IMR-90 (cell line): ENCODE results near the gene CACYBP. TPM values are rescaled to one million over a fixed set of nuclear protein-coding genes. Genes with fewer than 3 reads are reported as not detected.

Experiments used
- ATAC-seq: fragments of 200-7000 bp; cut with Tn5 transposase; 2 replicates; pipeline ENCODE4 v1.9.1; 2020; ENCODE audit warnings: low read depth, mild to moderate bottlenecking, moderate library complexity
- BruUV-seq: library from RNA; stranded (reverse); fragments of 400-500 nt; replicated peaks from 2 replicates; lab custom pipeline; 2021; lab: Mats Ljungman, UMichigan
- CTCF ChIA-PET: fragments of 300-600 bp; formaldehyde crosslinking; extraction: SDS; loops from one replicate; lab custom pipeline; 2021; ENCODE audit warnings: antibody characterized with exemption; lab: Yijun Ruan, JAX
- POLR2A ChIA-PET: fragments of 300-600 bp; sonication (Branson Sonifier 250); formaldehyde crosslinking; loops from one replicate; lab custom pipeline; 2022; ENCODE audit warnings: antibody characterized with exemption; ENCODE audit not compliant: unreplicated experiment; lab: Charles Lee
- DNase-seq: peaks from one replicate; pipeline ENCODE4 v3.0.0; 2013
- H2AFZ ChIP-seq: replicated peaks from 2 replicates; pipeline ENCODE3; 2013; ENCODE audit warnings: low read length, mild to moderate bottlenecking; ENCODE audit not compliant: poor library complexity
- H2AK5ac ChIP-seq: 2 replicates; pipeline ENCODE4 v1.6.1; 2013; ENCODE audit warnings: low read depth, low read length, inconsistent platforms
- H2AK9ac ChIP-seq: replicated peaks from 2 replicates; pipeline ENCODE3; 2013; ENCODE audit warnings: mild to moderate bottlenecking, low read depth, low read length, moderate library complexity; ENCODE audit not compliant: poor library complexity
- H2BK120ac ChIP-seq: 2 replicates; pipeline ENCODE4 v1.6.1; 2013; ENCODE audit warnings: low read depth, low read length, inconsistent platforms
- H2BK15ac ChIP-seq: 3 replicates; pipeline ENCODE4 v1.6.1; 2013; ENCODE audit warnings: low read depth, low read length, inconsistent platforms
- H2BK20ac ChIP-seq: 2 replicates; pipeline ENCODE4 v1.6.1; 2013; ENCODE audit warnings: low read depth, mild to moderate bottlenecking, inconsistent platforms, low read length, moderate library complexity
- H2BK5ac ChIP-seq: 2 replicates; pipeline ENCODE4 v1.6.1; 2013; ENCODE audit warnings: mild to moderate bottlenecking, low read depth, low read length, inconsistent platforms; ENCODE audit not compliant: poor library complexity, severe bottlenecking
- H3K14ac ChIP-seq: replicated peaks from 2 replicates; pipeline ENCODE4 v1.6.1; 2013; ENCODE audit warnings: low read depth, low read length, inconsistent platforms
- H3K18ac ChIP-seq: 2 replicates; pipeline ENCODE4 v1.6.1; 2013; ENCODE audit warnings: low read depth, low read length, control low read depth
- H3K23ac ChIP-seq: 2 replicates; pipeline ENCODE4 v1.6.1; 2013; ENCODE audit warnings: low read depth, low read length, inconsistent platforms
- H3K27ac ChIP-seq: 2 replicates; pipeline ENCODE4 v1.5.1; 2013; ENCODE audit warnings: mild to moderate bottlenecking, control low read depth, low read length; ENCODE audit not compliant: insufficient read depth
- H3K27me3 ChIP-seq: 2 replicates; pipeline ENCODE4 v1.6.1; 2013; ENCODE audit warnings: low read length; ENCODE audit not compliant: control insufficient read depth, insufficient read depth
- H3K36me3 ChIP-seq: 2 replicates; pipeline ENCODE4 v1.6.1; 2013; ENCODE audit warnings: low read length, mixed read lengths; ENCODE audit not compliant: control insufficient read depth, insufficient read depth
- H3K4ac ChIP-seq: 2 replicates; pipeline ENCODE4 v1.6.1; 2013; ENCODE audit warnings: low read depth, low read length, inconsistent platforms
- H3K4me1 ChIP-seq: 2 replicates; pipeline ENCODE4 v1.6.1; 2013; ENCODE audit warnings: low read length, mixed read lengths; ENCODE audit not compliant: control insufficient read depth, insufficient read depth
- H3K4me2 ChIP-seq: 2 replicates; pipeline ENCODE4 v1.6.1; 2013; ENCODE audit warnings: low read depth, mild to moderate bottlenecking, control low read depth, low read length, moderate library complexity
- H3K4me3 ChIP-seq: 2 replicates; pipeline ENCODE4 v1.5.1; 2013; ENCODE audit warnings: low read depth, mild to moderate bottlenecking, control low read depth, low read length, moderate library complexity; ENCODE audit not compliant: insufficient read depth
- H3K56ac ChIP-seq: 2 replicates; pipeline ENCODE4 v1.6.1; 2013; ENCODE audit warnings: low read length, inconsistent platforms; ENCODE audit not compliant: insufficient read depth; ENCODE audit errors: extremely low read depth
- H3K79me1 ChIP-seq, 2 experiments: 2 replicates each; pipeline ENCODE4 v1.6.1; 2013; ENCODE audit warnings: low read length in 2 of 2, inconsistent platforms in 1 of 2, low read depth in 1 of 2
- H3K9ac ChIP-seq: 2 replicates; pipeline ENCODE4 v1.6.1; 2013; ENCODE audit warnings: low read depth, low read length, control low read depth
- H3K9me1 ChIP-seq: 2 replicates; pipeline ENCODE4 v1.6.1; 2013; ENCODE audit warnings: low read length, inconsistent platforms; ENCODE audit not compliant: insufficient read depth
- H3K9me3 ChIP-seq: 2 replicates; pipeline ENCODE4 v1.6.1; 2013; ENCODE audit warnings: low read length; ENCODE audit not compliant: control insufficient read depth, insufficient read depth
- H4K20me1 ChIP-seq: 2 replicates; pipeline ENCODE4 v1.6.1; 2013; ENCODE audit warnings: low read length, inconsistent platforms; ENCODE audit not compliant: insufficient read depth
- H4K5ac ChIP-seq: 2 replicates; pipeline ENCODE4 v1.6.1; 2013; ENCODE audit warnings: mild to moderate bottlenecking, low read depth, low read length, control low read depth
- H4K8ac ChIP-seq, 2 experiments: 2 replicates each; pipeline ENCODE4 v1.6.1; 2013; ENCODE audit warnings: low read depth in 2 of 2, low read length in 2 of 2, control low read depth in 1 of 2, inconsistent platforms in 1 of 2
- H4K91ac ChIP-seq: 2 replicates; pipeline ENCODE4 v1.6.1; 2013; ENCODE audit warnings: low read depth, low read length, inconsistent platforms; ENCODE audit not compliant: insufficient read depth
- BHLHE40 ChIP-seq: fragments of 150-350 bp; IDR thresholded peaks from 2 replicates; pipeline ENCODE4 v1.6.1; 2016; ENCODE audit warnings: mild to moderate bottlenecking, low read depth, low read length
- CHD1 ChIP-seq: IDR thresholded peaks from 2 replicates; pipeline ENCODE4 v1.6.1; 2012; ENCODE audit warnings: low read depth, low read length, improper control_type of control experiment
- CTCF ChIP-seq: conservative IDR thresholded peaks from 2 replicates; pipeline ENCODE4 v1.5.1; 2012; ENCODE audit warnings: mild to moderate bottlenecking, low read depth, low read length, improper control_type of control experiment
- ELK1 ChIP-seq: fragments of 150-350 bp; IDR thresholded peaks from 2 replicates; pipeline ENCODE4 v1.6.1; 2016; ENCODE audit warnings: low read depth, mild to moderate bottlenecking, low read length, moderate library complexity, borderline replicate concordance
- FOS ChIP-seq: fragments of 150-350 bp; IDR thresholded peaks from 2 replicates; pipeline ENCODE4 v1.6.1; 2016; ENCODE audit warnings: low read depth, low read length
- MAFK ChIP-seq: IDR thresholded peaks from 2 replicates; pipeline ENCODE4 v1.6.1; 2012; ENCODE audit warnings: low read depth, low read length, improper control_type of control experiment
- RAD21 ChIP-seq: IDR thresholded peaks from 2 replicates; pipeline ENCODE4 v1.6.1; 2012; ENCODE audit warnings: low read length, improper control_type of control experiment
- RCOR1 ChIP-seq: IDR thresholded peaks from 2 replicates; pipeline ENCODE4 v1.6.1; 2012; ENCODE audit warnings: mild to moderate bottlenecking, low read length, improper control_type of control experiment; ENCODE audit not compliant: insufficient replicate concordance
- RFX5 ChIP-seq: IDR thresholded peaks from 2 replicates; pipeline ENCODE4 v1.8.0; 2012; ENCODE audit warnings: low read depth, mild to moderate bottlenecking, low read length, moderate library complexity
- USF2 ChIP-seq: fragments of 150-350 bp; IDR thresholded peaks from 2 replicates; pipeline ENCODE4 v1.6.1; 2017; ENCODE audit warnings: mild to moderate bottlenecking, antibody characterized with exemption, low read length, low read depth
- WGBS, 2 experiments: methylation state at CpG; one replicate each; pipeline versions ENCODE4 v1.1.5 to v1.1.7; 2013; ENCODE audit warnings: missing lambda C conversion rate in 2 of 2; ENCODE audit not compliant: insufficient read length in 1 of 2; ENCODE audit errors: extremely low coverage in 2 of 2; 5-methylcytosine and 5-hydroxymethylcytosine counted together
- dilution Hi-C: fragments of 300-500 bp; cut with HindIII; formaldehyde crosslinking; loops from one replicate; pipeline ENCODE4 v1.14.3; 2018; ENCODE audit warnings: low sequenced_read_pairs; ENCODE audit not compliant: unreplicated experiment
- in situ Hi-C: fragments of 300-500 bp; cut with MboI; formaldehyde crosslinking; loops from 3 replicates; pipeline ENCODE4 v1.14.3; 2019; ENCODE audit warnings: low sequenced_read_pairs, inconsistent platforms, mixed read lengths
- intact Hi-C: fragments of 100-400 bp; cut with micrococcal nuclease; formaldehyde crosslinking; loops from 2 replicates; pipeline ENCODE4 v1.10.0; 2022
- polyA plus RNA-seq, 3 experiments: library from polyadenylated mRNA; depleted of rRNA; stranded (reverse); fragments of >200 nt; gene quantifications; 2 replicates each; pipeline ENCODE4 v1.2.3, GENCODE V29; 2012; ENCODE audit warnings: low replicate concordance in 1 of 3
- total RNA-seq: library from RNA; depleted of rRNA; stranded (reverse); fragments of >200 nt; gene quantifications from 2 replicates; pipeline ENCODE4 v1.2.3, GENCODE V29; 2012

The CACYBP gene
- total and polyA plus RNA-seq, 2 of the 4 experiments (the other 2 are of a cell fraction), result 61.8 to 62.8 TPM

- no peak overlapping the region for H3K27ac ChIP-seq
- no peak overlapping the region for H2BK120ac ChIP-seq
- H3K23ac ChIP-seq, result no peak overlapping the region
- H3K9me1 ChIP-seq, result no peaks in the 10 kb centered on the region
- no peak overlapping the region for H3K4me2 ChIP-seq
- ChIA-PET POLR2A (no interaction called here), CTCF (interaction anchor here (0.7 kb wide), 1 partner anchor 59 kb away, joined by 3 read pairs; no protein-coding TSS in a partner anchor)
- dilution Hi-C loops (no loop called here), intact Hi-C loops (no loop called here), in situ Hi-C loops (no loop called here)
- H3K4ac ChIP-seq, result no peak overlapping the region
- ATAC-seq, result no peak
- H2AK5ac ChIP-seq, result no peak overlapping the region
- peaks cover 8% of the 10 kb centered on the region; the same call in 1 of the 2 replicates for H3K27me3 ChIP-seq
- no peaks in the 10 kb centered on the region for H3K36me3 ChIP-seq
- H4K8ac ChIP-seq, result no peak overlapping the region
- H4K91ac ChIP-seq, result no peak overlapping the region
- no peak overlapping the region for H2AFZ ChIP-seq
- no peaks in the 10 kb centered on the region for H3K79me1 ChIP-seq
- H4K20me1 ChIP-seq, result no peaks in the 10 kb centered on the region
- no peak overlapping the region for H3K14ac ChIP-seq
- no peak overlapping the region for H2BK15ac ChIP-seq
- DNase-seq, result no peak
- H3K56ac ChIP-seq, result no peak overlapping the region
- no CpG with 5 or more reads among the region's 1 CpG for WGBS, 2 experiments
- H3K9ac ChIP-seq, result no peak overlapping the region
- H2BK20ac ChIP-seq, result no peak overlapping the region
- no peaks in the 10 kb centered on the region for H3K4me1 ChIP-seq
- BruUV-seq, result no TSS peak
- H2BK5ac ChIP-seq, result no peak overlapping the region
- TF ChIP-seq RAD21, result no peak
- TF ChIP-seq RFX5, result no peak
- TF ChIP-seq RCOR1, result no peak
- TF ChIP-seq USF2, result no peak
- TF ChIP-seq ELK1, result no peak
- no peak for TF ChIP-seq CTCF
- no peak for TF ChIP-seq BHLHE40
- TF ChIP-seq FOS, result no peak
- TF ChIP-seq MAFK, result no peak
- no peak for TF ChIP-seq CHD1
- H4K5ac ChIP-seq, result no peak overlapping the region
- no peak overlapping the region for H3K18ac ChIP-seq
- no peak overlapping the region for H3K4me3 ChIP-seq
- no peaks in the 10 kb centered on the region for H3K9me3 ChIP-seq
- no peak overlapping the region for H2AK9ac ChIP-seq
Measured at GRCh38 chr1:174969977-174970376, 29.8 kb upstream of the CACYBP start.
